ENCODE measurements around the gene ATP5PO.

The ATP5PO gene

DNA sequence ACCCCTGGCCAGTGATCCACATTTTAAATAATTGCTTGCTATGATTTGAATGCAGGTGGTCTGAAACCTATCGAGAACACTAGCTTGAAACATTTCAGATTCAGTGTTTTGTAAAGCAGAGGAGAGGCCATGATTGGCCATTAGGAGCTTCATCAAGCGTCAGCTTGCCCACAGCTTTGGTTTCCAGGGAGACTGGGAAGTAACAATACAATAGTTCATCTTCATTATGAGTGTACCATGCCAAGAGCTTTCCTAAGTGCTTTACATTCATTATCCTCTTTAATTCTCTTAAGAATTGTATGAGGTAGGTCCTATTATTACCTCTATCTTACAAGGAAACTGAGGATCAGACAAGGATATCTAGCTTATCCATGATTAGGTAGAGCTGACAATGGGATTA lies 27.7 kb upstream of the ATP5PO start:
- ATAC-seq, result no peak
- TF ChIP-seq, protein P1, sequence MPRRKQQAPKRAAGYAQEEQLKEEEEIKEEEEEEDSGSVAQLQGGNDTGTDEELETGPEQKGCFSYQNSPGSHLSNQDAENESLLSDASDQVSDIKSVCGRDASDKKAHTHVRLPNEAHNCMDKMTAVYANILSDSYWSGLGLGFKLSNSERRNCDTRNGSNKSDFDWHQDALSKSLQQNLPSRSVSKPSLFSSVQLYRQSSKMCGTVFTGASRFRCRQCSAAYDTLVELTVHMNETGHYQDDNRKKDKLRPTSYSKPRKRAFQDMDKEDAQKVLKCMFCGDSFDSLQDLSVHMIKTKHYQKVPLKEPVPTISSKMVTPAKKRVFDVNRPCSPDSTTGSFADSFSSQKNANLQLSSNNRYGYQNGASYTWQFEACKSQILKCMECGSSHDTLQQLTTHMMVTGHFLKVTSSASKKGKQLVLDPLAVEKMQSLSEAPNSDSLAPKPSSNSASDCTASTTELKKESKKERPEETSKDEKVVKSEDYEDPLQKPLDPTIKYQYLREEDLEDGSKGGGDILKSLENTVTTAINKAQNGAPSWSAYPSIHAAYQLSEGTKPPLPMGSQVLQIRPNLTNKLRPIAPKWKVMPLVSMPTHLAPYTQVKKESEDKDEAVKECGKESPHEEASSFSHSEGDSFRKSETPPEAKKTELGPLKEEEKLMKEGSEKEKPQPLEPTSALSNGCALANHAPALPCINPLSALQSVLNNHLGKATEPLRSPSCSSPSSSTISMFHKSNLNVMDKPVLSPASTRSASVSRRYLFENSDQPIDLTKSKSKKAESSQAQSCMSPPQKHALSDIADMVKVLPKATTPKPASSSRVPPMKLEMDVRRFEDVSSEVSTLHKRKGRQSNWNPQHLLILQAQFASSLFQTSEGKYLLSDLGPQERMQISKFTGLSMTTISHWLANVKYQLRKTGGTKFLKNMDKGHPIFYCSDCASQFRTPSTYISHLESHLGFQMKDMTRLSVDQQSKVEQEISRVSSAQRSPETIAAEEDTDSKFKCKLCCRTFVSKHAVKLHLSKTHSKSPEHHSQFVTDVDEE (CRISPR knock-in tag; IDR thresholded peaks at IDR 0.05), result no peak

DNA sequence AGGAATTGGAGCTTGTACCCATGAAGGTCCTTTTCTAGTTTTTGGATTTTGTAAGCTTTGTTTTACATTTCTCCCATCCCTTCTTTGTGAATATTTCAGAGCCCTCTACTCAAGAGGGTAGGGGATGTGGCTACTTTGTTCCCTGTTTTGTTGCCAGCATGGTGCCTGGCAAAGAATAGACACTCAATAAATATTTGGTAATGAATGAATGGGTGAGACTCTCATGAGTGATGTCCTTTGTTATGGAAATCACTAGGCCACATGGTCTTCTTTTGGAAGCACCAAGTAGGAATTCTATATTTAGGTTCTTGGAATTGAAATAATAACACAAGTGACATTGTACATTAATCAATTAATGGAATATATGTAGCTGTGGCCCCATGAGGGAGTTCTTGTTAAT lies 26.8 kb upstream of the ATP5PO start:
- no peak for TF ChIP-seq ZNF565 (CRISPR knock-in tag; conservative IDR thresholded peaks at IDR 0.05; ENCODE audit: low read depth)
- TF ChIP-seq, protein P2, sequence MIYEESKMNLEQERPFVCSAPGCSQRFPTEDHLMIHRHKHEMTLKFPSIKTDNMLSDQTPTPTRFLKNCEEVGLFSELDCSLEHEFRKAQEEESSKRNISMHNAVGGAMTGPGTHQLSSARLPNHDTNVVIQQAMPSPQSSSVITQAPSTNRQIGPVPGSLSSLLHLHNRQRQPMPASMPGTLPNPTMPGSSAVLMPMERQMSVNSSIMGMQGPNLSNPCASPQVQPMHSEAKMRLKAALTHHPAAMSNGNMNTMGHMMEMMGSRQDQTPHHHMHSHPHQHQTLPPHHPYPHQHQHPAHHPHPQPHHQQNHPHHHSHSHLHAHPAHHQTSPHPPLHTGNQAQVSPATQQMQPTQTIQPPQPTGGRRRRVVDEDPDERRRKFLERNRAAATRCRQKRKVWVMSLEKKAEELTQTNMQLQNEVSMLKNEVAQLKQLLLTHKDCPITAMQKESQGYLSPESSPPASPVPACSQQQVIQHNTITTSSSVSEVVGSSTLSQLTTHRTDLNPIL (CRISPR knock-in tag; IDR thresholded peaks at IDR 0.05; ENCODE audit: low read depth), result no peak
- TF ChIP-seq, protein P3, sequence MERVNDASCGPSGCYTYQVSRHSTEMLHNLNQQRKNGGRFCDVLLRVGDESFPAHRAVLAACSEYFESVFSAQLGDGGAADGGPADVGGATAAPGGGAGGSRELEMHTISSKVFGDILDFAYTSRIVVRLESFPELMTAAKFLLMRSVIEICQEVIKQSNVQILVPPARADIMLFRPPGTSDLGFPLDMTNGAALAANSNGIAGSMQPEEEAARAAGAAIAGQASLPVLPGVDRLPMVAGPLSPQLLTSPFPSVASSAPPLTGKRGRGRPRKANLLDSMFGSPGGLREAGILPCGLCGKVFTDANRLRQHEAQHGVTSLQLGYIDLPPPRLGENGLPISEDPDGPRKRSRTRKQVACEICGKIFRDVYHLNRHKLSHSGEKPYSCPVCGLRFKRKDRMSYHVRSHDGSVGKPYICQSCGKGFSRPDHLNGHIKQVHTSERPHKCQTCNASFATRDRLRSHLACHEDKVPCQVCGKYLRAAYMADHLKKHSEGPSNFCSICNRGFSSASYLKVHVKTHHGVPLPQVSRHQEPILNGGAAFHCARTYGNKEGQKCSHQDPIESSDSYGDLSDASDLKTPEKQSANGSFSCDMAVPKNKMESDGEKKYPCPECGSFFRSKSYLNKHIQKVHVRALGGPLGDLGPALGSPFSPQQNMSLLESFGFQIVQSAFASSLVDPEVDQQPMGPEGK (CRISPR knock-in tag; IDR thresholded peaks at IDR 0.05; ENCODE audit: borderline replicate concordance), result no peak
- TF ChIP-seq TCF4 (CRISPR knock-in tag; IDR thresholded peaks at IDR 0.05; ENCODE audit: borderline replicate concordance), result no peak
- no peak for TF ChIP-seq SNAI2 (CRISPR knock-in tag; IDR thresholded peaks at IDR 0.05)
- TF ChIP-seq, protein P1 (CRISPR knock-in tag; IDR thresholded peaks at IDR 0.05), result no peak
- TF ChIP-seq ISL1 (CRISPR knock-in tag; IDR thresholded peaks at IDR 0.05), result no peak
- TF ChIP-seq ZNF70 (CRISPR knock-in tag; IDR thresholded peaks at IDR 0.05), result no peak
- no peak for TF ChIP-seq ZNF8 (CRISPR knock-in tag; IDR thresholded peaks at IDR 0.05)
- no peak for TF ChIP-seq PPARA (CRISPR knock-in tag; IDR thresholded peaks at IDR 0.05; ENCODE audit: borderline replicate concordance)
- no peak for TF ChIP-seq ZC3H10 (CRISPR knock-in tag; IDR thresholded peaks at IDR 0.05)
- TF ChIP-seq ARNTL (CRISPR knock-in tag; IDR thresholded peaks at IDR 0.05; ENCODE audit: borderline replicate concordance, low read depth), result no peak
- ATAC-seq, result no peak

DNA sequence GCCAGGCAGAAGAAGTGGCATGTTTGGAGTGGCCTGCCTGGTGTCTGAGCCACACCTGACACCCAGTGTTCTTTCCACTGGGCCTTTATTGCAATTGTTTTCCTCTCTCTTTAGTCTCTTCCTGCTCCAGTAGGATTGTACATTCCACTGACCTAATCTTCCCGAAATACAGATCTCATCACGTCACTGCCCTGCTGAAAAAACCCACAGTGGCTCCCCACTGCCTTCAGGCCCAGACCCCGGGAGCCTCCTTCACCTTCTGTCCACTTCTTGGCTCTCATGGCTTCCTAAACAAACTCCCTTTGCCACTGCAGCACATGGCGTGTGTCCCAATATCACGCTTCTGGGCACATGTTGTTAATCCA lies 25.3 kb upstream of the ATP5PO start:
- ATAC-seq, result no peak
- TF ChIP-seq ISL1 (CRISPR knock-in tag; IDR thresholded peaks at IDR 0.05), result no peak
- no peak for TF ChIP-seq PPARA (CRISPR knock-in tag; IDR thresholded peaks at IDR 0.05; ENCODE audit: borderline replicate concordance)
- TF ChIP-seq, protein P1 (CRISPR knock-in tag; IDR thresholded peaks at IDR 0.05), result no peak

DNA sequence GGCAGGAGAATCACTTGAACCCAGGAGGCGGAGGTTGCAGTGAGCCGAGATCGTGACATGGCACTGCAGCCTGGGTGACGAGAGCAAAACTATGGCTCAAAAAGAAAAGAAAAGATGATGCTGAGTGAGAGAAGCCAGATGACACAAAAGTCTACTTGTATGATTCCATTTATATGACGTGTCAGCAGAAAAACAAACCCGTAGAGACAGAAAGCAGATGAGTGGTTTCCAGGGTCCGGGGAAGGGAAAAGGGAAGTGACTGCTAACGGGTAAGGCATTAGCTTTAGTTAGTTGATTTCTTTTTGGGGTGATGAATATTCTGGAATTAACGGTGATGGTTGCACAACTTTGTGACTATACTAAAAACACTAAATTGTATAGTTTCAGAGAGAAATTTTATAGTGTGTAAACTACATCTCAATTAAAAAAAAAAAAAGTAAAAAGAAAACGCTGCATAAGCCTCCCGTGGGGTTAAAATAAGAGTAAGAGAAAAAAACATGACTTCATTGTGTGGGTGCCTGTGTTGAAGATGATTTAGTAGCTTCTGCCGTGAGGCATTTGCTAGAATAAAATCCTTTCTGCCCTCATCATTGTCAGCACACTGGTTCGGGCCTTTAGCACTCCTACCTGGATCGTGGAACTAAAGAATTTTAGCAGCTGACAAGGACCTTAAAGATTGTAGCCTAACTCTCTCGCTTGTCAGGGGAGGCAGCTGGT lies 24.7 kb upstream of the ATP5PO start:
- ATAC-seq, result no peak
- no peak for TF ChIP-seq BACH2 (CRISPR knock-in tag; IDR thresholded peaks at IDR 0.05; ENCODE audit: borderline replicate concordance)
- TF ChIP-seq GLIS3 (CRISPR knock-in tag; IDR thresholded peaks at IDR 0.05), result no peak
- no peak for TF ChIP-seq ZNF70 (CRISPR knock-in tag; IDR thresholded peaks at IDR 0.05)
- TF ChIP-seq OSR1 (CRISPR knock-in tag; IDR thresholded peaks at IDR 0.05), result no peak
- TF ChIP-seq ZFP3 (CRISPR knock-in tag; IDR thresholded peaks at IDR 0.05), result no peak
- TF ChIP-seq, protein P3 (CRISPR knock-in tag; IDR thresholded peaks at IDR 0.05; ENCODE audit: borderline replicate concordance), result no peak
- no peak for TF ChIP-seq ZNF565 (CRISPR knock-in tag; conservative IDR thresholded peaks at IDR 0.05; ENCODE audit: low read depth)
- TF ChIP-seq, protein P1 (CRISPR knock-in tag; IDR thresholded peaks at IDR 0.05), result no peak
- TF ChIP-seq RARB (CRISPR knock-in tag; IDR thresholded peaks at IDR 0.05), result no peak
- TF ChIP-seq ESRRG (CRISPR knock-in tag; IDR thresholded peaks at IDR 0.05), result no peak

Data from SK-N-SH treated with all-trans-retinoic acid at 6 μM for 48 hours (cell line).